ENCODE measurements around the gene ZPR1. TPM values are rescaled to one million over a fixed set of nuclear protein-coding genes. Genes with fewer than 3 reads are reported as not detected.
A peak's percentile ranks its signal among the peaks of the same experiment; 100 is the strongest.
"Not testable (repeated sequence)": the region's sequence is repeated elsewhere in the genome, so short reads cannot be mapped to it uniquely, and the experiment has no call there.

ZPR1 gene
- polyA plus RNA-seq, 1 donor = 41.3 TPM

GRCh38 chr11:116808262-116809175 lies 20.7 kb upstream of the ZPR1 start:
- peaks cover 43% of the 10 kb centered on the region for H3K4me1 ChIP-seq (ENCODE audit: control insufficient read depth, insufficient read depth, low read length)
- peak overlapping the region; percentile 88 for H3K27ac ChIP-seq (ENCODE audit: low read length)
- WGBS (ENCODE audit: insufficient coverage, low lambda C conversion rate) = no CpG with 5 or more reads among the region's 14 CpGs
- no peaks in the 10 kb centered on the region for H3K9me3 ChIP-seq (ENCODE audit: control insufficient read depth, low read depth, low read length)
- no peaks in the 10 kb centered on the region for H3K36me3 ChIP-seq (ENCODE audit: control insufficient read depth, insufficient read depth, low read length)
- no peaks in the 10 kb centered on the region for H3K27me3 ChIP-seq (ENCODE audit: control insufficient read depth, insufficient read depth, low read length)
- no peak overlapping the region for H3K4me3 ChIP-seq (ENCODE audit: low read length)
- DNase-seq = peak; percentile 84 to 93

GRCh38 chr11:116807601-116808261 lies 19.9 kb upstream of the ZPR1 start:
- DNase-seq = no peak
- H3K9me3 ChIP-seq (ENCODE audit: control insufficient read depth, low read depth, low read length) = no peaks in the 10 kb centered on the region
- peak overlapping the region; percentile 88 for H3K27ac ChIP-seq (ENCODE audit: low read length)
- no peaks in the 10 kb centered on the region for H3K27me3 ChIP-seq (ENCODE audit: control insufficient read depth, insufficient read depth, low read length)
- 80% methylated on average over 2 of the region's 6 CpGs for WGBS (ENCODE audit: insufficient coverage, low lambda C conversion rate)
- H3K36me3 ChIP-seq (ENCODE audit: control insufficient read depth, insufficient read depth, low read length) = no peaks in the 10 kb centered on the region
- no peak overlapping the region for H3K4me3 ChIP-seq (ENCODE audit: low read length)
- peaks cover 36% of the 10 kb centered on the region for H3K4me1 ChIP-seq (ENCODE audit: control insufficient read depth, insufficient read depth, low read length)

GRCh38 chr11:116804001-116804400 lies 16.2 kb upstream of the ZPR1 start:
- no peak for DNase-seq
- Histone ChIP-seq H3K36me3 (ENCODE audit: control insufficient read depth, insufficient read depth, low read length) (no peaks in the 10 kb centered on the region), H3K4me3 (ENCODE audit: low read length) (no peak overlapping the region), H3K9me3 (ENCODE audit: control insufficient read depth, low read depth, low read length) (no peaks in the 10 kb centered on the region), H3K27ac (ENCODE audit: low read length) (no peak overlapping the region), H3K27me3 (ENCODE audit: control insufficient read depth, insufficient read depth, low read length) (no peaks in the 10 kb centered on the region), H3K4me1 (ENCODE audit: control insufficient read depth, insufficient read depth, low read length) (peaks cover 26% of the 10 kb centered on the region)
- WGBS (ENCODE audit: insufficient coverage, low lambda C conversion rate) = no CpG with 5 or more reads among the region's 3 CpGs

GRCh38 chr11:116801662-116802061 lies 13.8 kb upstream of the ZPR1 start:
- not testable (repeated sequence) for H3K9me3 ChIP-seq (ENCODE audit: control insufficient read depth, low read depth, low read length); DNase-seq; H3K36me3 ChIP-seq (ENCODE audit: control insufficient read depth, insufficient read depth, low read length); H3K27me3 ChIP-seq (ENCODE audit: control insufficient read depth, insufficient read depth, low read length); H3K4me3 ChIP-seq (ENCODE audit: low read length); H3K4me1 ChIP-seq (ENCODE audit: control insufficient read depth, insufficient read depth, low read length); H3K27ac ChIP-seq (ENCODE audit: low read length)

GRCh38 chr11:116800610-116801009 lies 12.8 kb upstream of the ZPR1 start:
- Histone ChIP-seq H3K27ac (ENCODE audit: low read length) (no peak overlapping the region), H3K4me3 (ENCODE audit: low read length) (no peak overlapping the region), H3K4me1 (ENCODE audit: control insufficient read depth, insufficient read depth, low read length) (no peaks in the 10 kb centered on the region), H3K36me3 (ENCODE audit: control insufficient read depth, insufficient read depth, low read length) (no peaks in the 10 kb centered on the region), H3K27me3 (ENCODE audit: control insufficient read depth, insufficient read depth, low read length) (no peaks in the 10 kb centered on the region), H3K9me3 (ENCODE audit: control insufficient read depth, low read depth, low read length) (no peaks in the 10 kb centered on the region)
- WGBS (ENCODE audit: insufficient coverage, low lambda C conversion rate) = no CpG with 5 or more reads among the region's 2 CpGs
- no peak for DNase-seq

GRCh38 chr11:116798368-116798767 lies 10.5 kb upstream of the ZPR1 start:
- no peaks in the 10 kb centered on the region for H3K36me3 ChIP-seq (ENCODE audit: control insufficient read depth, insufficient read depth, low read length)
- no peak overlapping the region for H3K4me3 ChIP-seq (ENCODE audit: low read length)
- H3K4me1 ChIP-seq (ENCODE audit: control insufficient read depth, insufficient read depth, low read length) = no peaks in the 10 kb centered on the region
- DNase-seq = no peak
- H3K27me3 ChIP-seq (ENCODE audit: control insufficient read depth, insufficient read depth, low read length) = no peaks in the 10 kb centered on the region
- 100% methylated on average over 1 of the region's 5 CpGs for WGBS (ENCODE audit: insufficient coverage, low lambda C conversion rate)
- no peak overlapping the region for H3K27ac ChIP-seq (ENCODE audit: low read length)
- H3K9me3 ChIP-seq (ENCODE audit: control insufficient read depth, low read depth, low read length) = no peaks in the 10 kb centered on the region

GRCh38 chr11:116797816-116798215 lies 10.0 kb upstream of the ZPR1 start:
- no peak overlapping the region for H3K4me3 ChIP-seq (ENCODE audit: low read length)
- no peaks in the 10 kb centered on the region for H3K27me3 ChIP-seq (ENCODE audit: control insufficient read depth, insufficient read depth, low read length)
- H3K36me3 ChIP-seq (ENCODE audit: control insufficient read depth, insufficient read depth, low read length) = no peaks in the 10 kb centered on the region
- H3K4me1 ChIP-seq (ENCODE audit: control insufficient read depth, insufficient read depth, low read length) = no peaks in the 10 kb centered on the region
- no peak for DNase-seq
- H3K9me3 ChIP-seq (ENCODE audit: control insufficient read depth, low read depth, low read length) = no peaks in the 10 kb centered on the region
- H3K27ac ChIP-seq (ENCODE audit: low read length) = no peak overlapping the region
- WGBS (ENCODE audit: insufficient coverage, low lambda C conversion rate) = 70% methylated on average over 4 of the region's 5 CpGs

- WGBS (ENCODE audit: insufficient coverage, low lambda C conversion rate) = 80% methylated on average over 1 of the region's 1 CpG
These were observed 8.7 kb upstream of the ZPR1 start for GRCh38 chr11:116796548-116796947.

GRCh38 chr11:116794851-116795250 lies 7.0 kb upstream of the ZPR1 start:
- no CpG with 5 or more reads among the region's 2 CpGs for WGBS (ENCODE audit: insufficient coverage, low lambda C conversion rate)
- H3K36me3 ChIP-seq (ENCODE audit: control insufficient read depth, insufficient read depth, low read length) = no peaks in the 10 kb centered on the region
- peaks cover 21% of the 10 kb centered on the region for H3K4me1 ChIP-seq (ENCODE audit: control insufficient read depth, insufficient read depth, low read length)
- no peak overlapping the region for H3K27ac ChIP-seq (ENCODE audit: low read length)
- no peaks in the 10 kb centered on the region for H3K27me3 ChIP-seq (ENCODE audit: control insufficient read depth, insufficient read depth, low read length)
- no peak for DNase-seq
- H3K9me3 ChIP-seq (ENCODE audit: control insufficient read depth, low read depth, low read length) = no peaks in the 10 kb centered on the region
- no peak overlapping the region for H3K4me3 ChIP-seq (ENCODE audit: low read length)

More at GRCh38 chr11:116796548-116796947, 8.7 kb upstream of the ZPR1 start:
- Histone ChIP-seq H3K27ac (ENCODE audit: low read length) (no peak overlapping the region), H3K9me3 (ENCODE audit: control insufficient read depth, low read depth, low read length) (no peaks in the 10 kb centered on the region), H3K27me3 (ENCODE audit: control insufficient read depth, insufficient read depth, low read length) (no peaks in the 10 kb centered on the region), H3K36me3 (ENCODE audit: control insufficient read depth, insufficient read depth, low read length) (no peaks in the 10 kb centered on the region), H3K4me1 (ENCODE audit: control insufficient read depth, insufficient read depth, low read length) (peaks cover 12% of the 10 kb centered on the region), H3K4me3 (ENCODE audit: low read length) (no peak overlapping the region)
- DNase-seq = no peak

GRCh38 chr11:116793772-116794097 lies 5.9 kb upstream of the ZPR1 start:
- no peak overlapping the region for H3K27ac ChIP-seq (ENCODE audit: low read length)
- peaks cover 25% of the 10 kb centered on the region for H3K4me1 ChIP-seq (ENCODE audit: control insufficient read depth, insufficient read depth, low read length)
- H3K9me3 ChIP-seq (ENCODE audit: control insufficient read depth, low read depth, low read length) = no peaks in the 10 kb centered on the region
- no peaks in the 10 kb centered on the region for H3K36me3 ChIP-seq (ENCODE audit: control insufficient read depth, insufficient read depth, low read length)
- H3K27me3 ChIP-seq (ENCODE audit: control insufficient read depth, insufficient read depth, low read length) = no peaks in the 10 kb centered on the region
- H3K4me3 ChIP-seq (ENCODE audit: low read length) = no peak overlapping the region
- no CpG with 5 or more reads among the region's 1 CpG for WGBS (ENCODE audit: insufficient coverage, low lambda C conversion rate)
- no peak for DNase-seq
